Upper lobe of left lung (tissue), 4 donors: Measurements from ENCODE around the gene IL12RB2.

Source experiments
- CTCF ChIP-seq, 6 experiments: fragments of 450-650 bp in 4 of 6; fragments of 200-600 bp in 2 of 6; sonication (generic) in 2 of 6; IDR thresholded peaks; one replicate each; pipeline ENCODE4 v1.5.1; 2016 to 2019; ENCODE audit warnings: antibody characterized with exemption in 6 of 6
- EP300 ChIP-seq, 4 donors: sonication (generic); formaldehyde crosslinking; IDR thresholded peaks; one replicate each; pipeline ENCODE4 v1.5.1; 2017; ENCODE audit warnings: antibody characterized with exemption in 4 of 4, control low read depth in 2 of 4
- POLR2A ChIP-seq, 4 donors: fragments of 450-650 bp; IDR thresholded peaks; one replicate each; pipeline ENCODE4 v1.5.1; 2016 to 2017; ENCODE audit warnings: antibody characterized with exemption in 4 of 4, mild to moderate bottlenecking in 2 of 4
- POLR2AphosphoS5 ChIP-seq, 2 donors: sonication (generic); formaldehyde crosslinking; IDR thresholded peaks; one replicate each; pipeline ENCODE4 v1.5.1; 2017; ENCODE audit warnings: antibody characterized with exemption in 2 of 2

GRCh38 chr1:67439277-67440029 is 131.8 kb downstream of the IL12RB2 start:
- no peak for TF ChIP-seq CTCF (IDR thresholded peaks at IDR 0.05)
- TF ChIP-seq POLR2AphosphoS5 (IDR thresholded peaks at IDR 0.05) = no peak
- no peak for TF ChIP-seq POLR2A (IDR thresholded peaks at IDR 0.05)
- TF ChIP-seq EP300 (IDR thresholded peaks at IDR 0.05) = no peak
